Non-pigmented ciliary epithelial cell (primary cell): ENCODE data around the gene NDEL1.

Experiments used
- DNase-seq: peaks from one replicate; pipeline ENCODE4 v3.0.0-alpha.2; 2010; ENCODE audit warnings: low read depth

NDEL1 gene

GRCh38 chr17:8417806-8418205, 17.9 kb upstream of the NDEL1 start:
- DNase-seq, result no peak

GRCh38 chr17:8418471-8418870, 17.2 kb upstream of the NDEL1 start:
- DNase-seq, result no peak

GRCh38 chr17:8419305-8419704, 16.4 kb upstream of the NDEL1 start:
- no peak for DNase-seq

- no peak for DNase-seq
Observed at GRCh38 chr17:8420041-8420934, 15.4 kb upstream of the NDEL1 start.

GRCh38 chr17:8421571-8421970, 14.1 kb upstream of the NDEL1 start:
- no peak for DNase-seq

- DNase-seq, result no peak
Observed at GRCh38 chr17:8426094-8426720, 9.5 kb upstream of the NDEL1 start.

- DNase-seq, result no peak
Observed at GRCh38 chr17:8426802-8427201, 8.9 kb upstream of the NDEL1 start.

GRCh38 chr17:8430966-8431365, 4.7 kb upstream of the NDEL1 start:
- no peak for DNase-seq

- DNase-seq, result no peak
Observed at GRCh38 chr17:8436169-8436843, 622 bp downstream of the NDEL1 start.

- no peak for DNase-seq
Observed at GRCh38 chr17:8436844-8437171, 1.1 kb downstream of the NDEL1 start.

- no peak for DNase-seq
Observed at GRCh38 chr17:8438441-8438840, 2.8 kb downstream of the NDEL1 start.

- no peak for DNase-seq
Observed at GRCh38 chr17:8439681-8440080, 4.0 kb downstream of the NDEL1 start.

- DNase-seq, result no peak
Observed at GRCh38 chr17:8441690-8442089, 6.0 kb downstream of the NDEL1 start.

- no peak for DNase-seq
Observed at GRCh38 chr17:8442310-8442709, 6.6 kb downstream of the NDEL1 start.

GRCh38 chr17:8443756-8444155, 8.1 kb downstream of the NDEL1 start:
- DNase-seq, result no peak

GRCh38 chr17:8444494-8444893, 8.8 kb downstream of the NDEL1 start:
- no peak for DNase-seq

GRCh38 chr17:8445536-8445935, 9.9 kb downstream of the NDEL1 start:
- no peak for DNase-seq

- DNase-seq, result no peak
Observed at GRCh38 chr17:8447799-8448198, 12.1 kb downstream of the NDEL1 start.

- DNase-seq, result no peak
Observed at GRCh38 chr17:8448310-8448709, 12.6 kb downstream of the NDEL1 start.

- DNase-seq, result no peak
Observed at GRCh38 chr17:8451933-8452614, 16.4 kb downstream of the NDEL1 start.

- DNase-seq, result no peak
Observed at GRCh38 chr17:8453326-8453725, 17.6 kb downstream of the NDEL1 start.

- no peak for DNase-seq
Observed at GRCh38 chr17:8455665-8456209, 20.1 kb downstream of the NDEL1 start.
